Measurements from ENCODE around the gene SRGAP1. TPM values are rescaled to one million over a fixed set of nuclear protein-coding genes. Genes with fewer than 3 reads are reported as not detected.

Gene SRGAP1
- 3.0 and 4.5 TPM in 2 replicates for total RNA-seq (2014; rRNA removed; shearing (Covaris generic))

DNA sequence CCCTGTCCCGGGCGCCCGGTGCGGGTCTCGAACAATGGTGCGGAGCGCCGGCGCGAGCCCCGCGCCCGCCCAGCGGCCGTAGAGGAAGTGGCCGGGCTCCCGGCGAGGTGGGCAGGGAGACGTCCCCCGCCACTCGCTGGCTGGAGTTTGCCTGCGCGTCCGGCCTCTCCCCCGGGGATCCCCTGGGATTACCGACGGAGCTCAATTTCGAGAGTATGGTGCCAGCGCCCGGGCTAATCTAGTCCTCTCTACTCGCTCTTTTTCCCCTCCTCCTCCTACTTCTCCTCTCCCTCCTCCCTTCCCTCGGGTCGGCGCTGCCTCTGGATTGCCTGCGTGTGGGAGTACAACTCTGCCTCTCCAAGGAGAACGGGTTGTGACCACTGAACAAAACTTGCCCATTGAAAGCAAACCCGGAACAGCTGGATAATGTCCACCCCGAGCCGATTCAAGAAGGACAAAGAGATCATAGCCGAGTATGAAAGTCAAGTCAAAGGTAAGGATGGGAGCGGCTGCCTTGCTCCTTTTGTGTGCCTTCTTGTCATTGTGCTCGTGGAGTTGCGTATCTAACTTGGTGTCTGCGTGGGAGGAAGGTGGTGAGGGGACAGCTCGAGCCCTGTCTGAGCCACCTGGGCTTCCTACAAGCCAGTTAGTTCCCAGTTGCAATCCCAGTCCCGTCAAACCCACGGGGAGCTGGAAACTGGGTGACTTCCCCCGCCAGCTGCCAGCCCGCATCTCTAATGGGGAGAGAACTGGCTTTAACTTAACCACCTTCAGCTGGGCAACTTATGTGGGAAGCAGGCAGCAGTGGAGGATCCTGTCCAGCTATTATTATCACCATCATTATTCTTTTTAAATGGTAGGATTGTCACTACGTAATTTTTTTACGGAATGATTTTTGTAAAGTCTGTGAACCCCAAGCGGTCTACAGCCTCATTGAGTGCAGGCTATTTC is at the start of gene SRGAP1:
SRGAP1 (plus strand) TSS at position 310 of the 951 bp plus-strand sequence; CDS start at position 427, 117 bp downstream.
- peak; percentile 77 for DNase-seq (ENCODE audit: low read depth)

DNA sequence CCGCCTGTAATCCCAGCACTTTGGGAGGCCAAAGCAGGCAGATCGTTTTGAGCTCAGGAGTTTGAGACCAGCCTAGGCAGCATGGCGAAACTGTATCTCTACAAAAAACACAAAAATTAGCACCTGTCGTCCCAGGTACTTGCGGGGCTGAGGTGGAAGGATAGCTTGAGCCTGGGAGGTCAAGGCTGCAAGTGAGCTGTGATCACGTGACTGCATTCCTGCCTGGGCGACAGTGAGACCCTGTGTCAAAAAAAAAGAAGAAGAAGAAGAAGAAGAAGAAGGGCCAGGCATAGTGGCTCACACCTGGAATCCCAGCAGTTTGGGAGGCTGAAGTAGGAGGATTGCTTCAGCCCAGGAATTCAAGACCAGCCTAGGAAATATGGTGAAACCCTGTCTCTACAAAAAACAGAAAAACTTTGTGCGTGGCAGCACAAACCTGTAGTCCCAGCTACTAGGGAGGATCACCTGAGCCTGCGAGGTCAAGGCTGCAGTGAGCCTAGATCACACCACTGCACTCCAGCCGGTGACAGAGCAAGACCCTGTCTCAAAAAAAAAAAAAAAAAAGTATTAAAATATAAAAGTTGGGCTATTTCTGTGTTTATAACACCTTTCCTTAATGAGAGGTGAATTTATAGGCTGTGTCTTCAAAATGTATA is 49.3 kb upstream of the SRGAP1 start:
- DNase-seq (ENCODE audit: low read depth) = no peak

DNA sequence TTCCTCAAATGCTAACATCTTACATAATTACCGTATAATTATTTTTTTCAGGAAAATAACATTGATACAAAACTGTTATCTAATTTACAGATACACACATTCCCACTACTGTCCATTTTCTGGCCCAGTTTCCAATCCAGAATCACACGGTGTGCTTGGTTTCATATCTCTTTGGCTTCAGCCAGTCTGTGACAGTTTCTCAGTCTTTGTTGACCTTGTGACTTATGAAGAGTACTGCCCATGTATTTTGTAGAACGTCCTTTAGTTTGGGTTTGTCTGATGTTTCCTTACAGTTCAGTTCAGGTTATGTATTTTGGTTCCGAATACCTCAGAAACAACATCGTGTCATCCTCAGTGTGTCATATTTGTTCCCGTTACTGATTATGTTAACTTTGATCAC is 48.6 kb upstream of the SRGAP1 start:
- DNase-seq (ENCODE audit: low read depth) = no peak

GRCh38 chr12:63802012-63802608 is 42.4 kb upstream of the SRGAP1 start:
- DNase-seq (ENCODE audit: low read depth) = peak; percentile 34

GRCh38 chr12:63804746-63805145 is 39.8 kb upstream of the SRGAP1 start:
- DNase-seq (ENCODE audit: low read depth) = no peak

DNA sequence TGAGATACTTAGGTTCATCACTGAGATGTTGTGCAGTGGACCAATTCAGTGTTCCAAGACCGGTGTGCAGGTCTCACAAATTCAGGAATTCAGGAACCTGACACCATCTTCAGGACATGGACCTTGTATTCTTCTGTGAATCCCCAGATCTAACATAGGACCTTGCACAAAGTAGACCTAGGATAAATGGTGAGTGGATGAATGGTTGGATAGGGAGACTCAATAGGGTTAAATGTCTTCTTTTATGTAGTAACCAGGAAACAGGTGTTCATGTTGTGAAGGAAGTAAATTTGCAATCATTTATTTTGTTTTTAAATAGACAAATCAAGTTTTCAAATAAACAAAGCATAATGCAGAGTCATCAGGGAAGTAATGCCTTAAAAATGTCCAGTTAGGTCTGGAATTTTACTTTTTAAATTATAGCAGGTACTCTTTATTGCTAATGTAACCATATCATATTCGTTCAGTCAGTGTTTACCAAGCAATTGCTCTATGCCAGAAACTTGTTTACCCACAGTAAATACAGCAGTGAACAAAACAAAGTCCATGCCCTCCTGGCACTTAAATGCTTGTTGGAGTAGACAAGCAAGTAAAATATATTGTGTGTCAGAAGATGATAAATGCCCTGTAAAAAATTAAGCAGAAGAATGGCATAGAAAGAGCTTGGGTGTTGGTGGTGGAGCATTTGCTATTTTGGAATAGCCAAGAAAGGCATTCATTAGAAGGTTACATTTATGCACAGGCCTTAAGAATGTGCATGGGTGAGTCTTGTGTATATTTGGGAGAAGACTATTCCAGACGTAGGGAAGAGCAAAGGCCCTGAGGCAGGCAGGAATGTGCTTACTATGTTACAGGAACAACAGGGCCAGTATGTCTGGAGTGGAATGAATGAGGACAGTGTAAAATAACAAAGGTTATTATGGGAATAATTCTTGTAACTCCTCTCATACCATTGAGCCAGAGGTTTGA is 38.5 kb upstream of the SRGAP1 start:
- no peak for DNase-seq (ENCODE audit: low read depth)

DNA sequence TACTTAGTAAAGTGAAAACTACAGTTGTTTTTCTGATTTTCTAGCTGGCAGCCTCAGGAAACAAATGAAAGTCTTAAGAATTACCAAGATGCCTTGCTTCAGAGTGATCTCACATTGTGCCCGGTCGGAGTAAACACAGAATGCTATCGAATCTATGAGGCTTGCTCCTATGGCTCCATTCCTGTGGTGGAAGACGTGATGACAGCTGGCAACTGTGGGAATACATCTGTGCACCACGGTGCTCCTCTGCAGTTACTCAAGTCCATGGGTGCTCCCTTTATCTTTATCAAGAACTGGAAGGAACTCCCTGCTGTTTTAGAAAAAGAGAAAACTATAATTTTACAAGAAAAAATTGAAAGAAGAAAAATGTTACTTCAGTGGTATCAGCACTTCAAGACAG is 35.9 kb upstream of the SRGAP1 start:
- no peak for DNase-seq (ENCODE audit: low read depth)

DNA sequence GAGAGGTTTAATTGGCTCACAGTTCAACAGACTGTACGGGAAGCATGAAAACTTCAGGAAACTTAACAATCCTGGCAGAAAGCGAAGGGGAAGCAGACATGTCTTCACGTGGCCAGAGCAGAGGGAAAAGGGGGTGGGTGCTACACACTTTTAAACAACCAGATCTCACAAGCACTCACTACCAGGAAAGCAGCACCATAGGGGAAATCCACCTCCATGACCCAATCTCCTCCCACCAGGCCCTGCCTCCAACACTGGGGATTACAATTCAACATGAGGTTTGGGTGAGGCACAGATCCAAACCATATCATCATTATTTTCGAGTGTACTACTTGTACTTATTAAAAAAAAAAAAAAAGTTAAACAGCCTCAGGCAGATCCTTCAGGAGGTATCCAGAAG is 34.9 kb upstream of the SRGAP1 start:
- no peak for DNase-seq (ENCODE audit: low read depth)

- DNase-seq (ENCODE audit: low read depth) = no peak
Measured at GRCh38 chr12:63811334-63811733, 33.2 kb upstream of the SRGAP1 start.

- no peak for DNase-seq (ENCODE audit: low read depth)
Measured at GRCh38 chr12:63811755-63812154, 32.7 kb upstream of the SRGAP1 start.

GRCh38 chr12:63814146-63814772 is 30.2 kb upstream of the SRGAP1 start:
- no peak for DNase-seq (ENCODE audit: low read depth)

- no peak for DNase-seq (ENCODE audit: low read depth)
Measured at GRCh38 chr12:63815482-63815852, 29.0 kb upstream of the SRGAP1 start.

DNA sequence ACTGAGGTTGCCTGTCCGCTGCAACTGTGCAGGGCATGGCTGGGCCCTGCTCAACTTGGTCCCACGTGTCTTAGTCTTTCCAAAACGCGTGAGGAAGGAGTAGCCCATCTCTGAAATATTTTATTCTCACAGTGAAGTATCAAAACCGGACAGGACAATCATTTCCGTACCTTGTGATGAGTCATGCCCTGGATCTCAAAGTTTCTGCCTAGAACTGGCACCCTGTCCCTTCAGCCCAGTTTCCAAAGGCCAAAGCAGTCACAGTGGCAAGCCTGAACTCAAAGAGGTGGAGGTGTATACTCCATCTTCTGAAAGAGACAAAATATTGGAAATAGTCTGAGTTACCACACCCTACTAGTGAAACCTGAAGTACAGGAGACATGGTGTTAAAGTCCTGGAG is 28.5 kb upstream of the SRGAP1 start:
- DNase-seq (ENCODE audit: low read depth) = no peak

- no peak for DNase-seq (ENCODE audit: low read depth)
Measured at GRCh38 chr12:63820427-63820826, 24.1 kb upstream of the SRGAP1 start.

- DNase-seq (ENCODE audit: low read depth) = no peak
Measured at GRCh38 chr12:63821781-63822251, 22.7 kb upstream of the SRGAP1 start.

DNA sequence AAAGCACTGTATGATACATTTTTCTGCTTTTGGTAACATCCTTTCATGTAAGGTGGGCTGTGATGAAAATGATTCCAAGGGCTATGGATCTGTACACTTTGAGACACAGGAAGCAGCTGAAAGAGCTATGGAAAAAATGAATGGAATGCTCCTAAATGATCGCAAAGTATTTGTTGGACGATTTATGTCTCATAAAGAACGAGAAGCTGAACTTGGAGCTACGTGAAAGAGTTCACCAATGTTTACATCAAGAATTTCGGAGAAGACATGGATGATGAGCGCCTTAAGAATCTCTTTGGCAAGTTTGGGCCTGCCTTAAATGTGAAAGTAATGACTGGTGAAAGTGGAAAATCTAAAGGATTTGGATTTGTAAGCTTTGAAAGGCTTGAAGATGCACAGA is 22.1 kb upstream of the SRGAP1 start:
- DNase-seq (ENCODE audit: low read depth) = peak; percentile 6

DNA sequence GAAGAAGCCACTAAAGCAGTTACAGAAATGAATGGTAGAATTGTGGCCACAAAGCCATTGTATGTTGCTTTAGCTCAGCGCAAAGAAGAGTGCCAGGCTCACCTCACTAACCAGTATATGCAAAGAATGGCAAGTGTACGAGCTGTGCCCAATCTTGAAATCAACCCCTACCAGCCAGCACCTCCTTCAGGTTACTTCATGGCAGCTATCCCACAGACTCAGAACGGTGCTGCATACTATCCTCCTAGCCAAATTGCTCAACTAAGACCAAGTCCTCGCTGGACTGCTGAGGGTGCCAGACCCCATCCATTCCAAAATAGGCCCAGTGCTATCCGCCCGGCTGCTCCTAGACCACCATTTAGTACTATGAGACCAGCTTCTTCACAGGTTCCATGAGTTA is 21.5 kb upstream of the SRGAP1 start:
- no peak for DNase-seq (ENCODE audit: low read depth)

- peak; percentile 52 for DNase-seq (ENCODE audit: low read depth)
Measured at GRCh38 chr12:63826006-63826585, 18.4 kb upstream of the SRGAP1 start.

DNA sequence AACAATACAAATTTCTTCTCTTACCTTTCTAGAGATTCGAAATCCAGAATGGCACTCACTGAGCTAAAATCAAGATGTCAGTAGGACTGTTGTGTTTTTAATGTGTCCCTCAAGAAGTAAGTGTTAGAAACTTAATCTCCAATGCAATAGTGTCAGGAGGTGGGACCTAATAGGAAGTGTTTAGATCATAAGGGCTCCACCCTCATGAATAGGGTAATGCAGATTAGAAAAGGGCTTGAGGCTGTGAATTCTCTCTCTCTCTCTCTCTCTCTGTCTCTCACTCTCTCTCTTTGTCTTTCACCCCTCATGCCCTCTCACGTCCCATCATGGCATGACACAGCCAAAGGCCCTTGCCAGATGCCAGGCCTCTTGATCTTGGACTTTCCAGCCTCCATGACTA is 15.6 kb upstream of the SRGAP1 start:
- DNase-seq (ENCODE audit: low read depth) = no peak

GRCh38 chr12:63836046-63836445 is 8.5 kb upstream of the SRGAP1 start:
- no peak for DNase-seq (ENCODE audit: low read depth)

All from M059J (cell line).